ENCODE measurements around the gene ODAD2. TPM values are rescaled to one million over a fixed set of nuclear protein-coding genes. Genes with fewer than 3 reads are reported as not detected.

Gene ODAD2
- total RNA-seq, 4 donors from 2014 or later, result 0.19 to 0.29 TPM; not detected in 2

GRCh38 chr10:27878281-27878680 lies 120.6 kb downstream of the ODAD2 start:
- Histone ChIP-seq H3K27ac (no peak overlapping the region), H3K27me3 (no peaks in the 10 kb centered on the region), H3K4me1 (no peaks in the 10 kb centered on the region), H3K36me3 (no peaks in the 10 kb centered on the region), H3K9me3 (no peaks in the 10 kb centered on the region), H3K4me3 (no peak overlapping the region)
- TF ChIP-seq, protein P1, sequence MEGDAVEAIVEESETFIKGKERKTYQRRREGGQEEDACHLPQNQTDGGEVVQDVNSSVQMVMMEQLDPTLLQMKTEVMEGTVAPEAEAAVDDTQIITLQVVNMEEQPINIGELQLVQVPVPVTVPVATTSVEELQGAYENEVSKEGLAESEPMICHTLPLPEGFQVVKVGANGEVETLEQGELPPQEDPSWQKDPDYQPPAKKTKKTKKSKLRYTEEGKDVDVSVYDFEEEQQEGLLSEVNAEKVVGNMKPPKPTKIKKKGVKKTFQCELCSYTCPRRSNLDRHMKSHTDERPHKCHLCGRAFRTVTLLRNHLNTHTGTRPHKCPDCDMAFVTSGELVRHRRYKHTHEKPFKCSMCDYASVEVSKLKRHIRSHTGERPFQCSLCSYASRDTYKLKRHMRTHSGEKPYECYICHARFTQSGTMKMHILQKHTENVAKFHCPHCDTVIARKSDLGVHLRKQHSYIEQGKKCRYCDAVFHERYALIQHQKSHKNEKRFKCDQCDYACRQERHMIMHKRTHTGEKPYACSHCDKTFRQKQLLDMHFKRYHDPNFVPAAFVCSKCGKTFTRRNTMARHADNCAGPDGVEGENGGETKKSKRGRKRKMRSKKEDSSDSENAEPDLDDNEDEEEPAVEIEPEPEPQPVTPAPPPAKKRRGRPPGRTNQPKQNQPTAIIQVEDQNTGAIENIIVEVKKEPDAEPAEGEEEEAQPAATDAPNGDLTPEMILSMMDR (IDR thresholded peaks at IDR 0.05), result no peak
- TF ChIP-seq POLR2A (IDR thresholded peaks at IDR 0.05), result no peak
- intact Hi-C loops (cut with DNase I), result no loop called here
- DNase-seq, result no peak
- WGBS, 2 donors, result 79 to 85% methylated on average over 4 of the region's 4 CpGs

GRCh38 chr10:27865221-27865635 lies 133.7 kb downstream of the ODAD2 start:
- Histone ChIP-seq H3K36me3 (no peaks in the 10 kb centered on the region), H3K27ac (no peak overlapping the region), H3K9me3 (no peaks in the 10 kb centered on the region), H3K4me1 (no peaks in the 10 kb centered on the region), H3K27me3 (peaks cover 0 to 5% (median 0%) of the 10 kb centered on the region in 4 donors), H3K4me3 (no peak overlapping the region)
- TF ChIP-seq POLR2A (IDR thresholded peaks at IDR 0.05), result no peak
- TF ChIP-seq, protein P1 (IDR thresholded peaks at IDR 0.05), result peak in 1 of 6 experiments; percentile 7
- DNase-seq, result no peak
- intact Hi-C loops (cut with DNase I), result no loop called here

DNA sequence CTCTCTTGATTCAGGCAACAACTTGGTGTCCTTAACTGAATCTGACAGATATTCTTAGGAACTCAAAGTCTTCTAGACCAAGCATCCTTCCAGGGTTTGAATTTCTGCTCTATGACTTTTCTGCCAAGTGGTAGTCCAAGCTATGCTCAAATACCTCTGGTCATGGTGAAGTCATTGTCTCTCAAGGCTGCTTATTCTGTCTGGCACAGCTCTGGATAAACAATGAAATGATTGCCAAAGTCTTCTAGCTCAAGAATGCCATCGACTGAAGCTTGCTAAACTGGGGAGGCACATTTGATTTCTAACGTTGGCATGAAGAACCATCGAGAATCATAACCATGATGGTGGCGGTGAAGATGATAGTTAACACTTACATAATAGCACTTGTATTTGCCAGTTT lies 137.1 kb downstream of the ODAD2 start:
- Histone ChIP-seq H3K27ac (no peak overlapping the region), H3K4me3 (no peak overlapping the region), H3K9me3 (no peaks in the 10 kb centered on the region), H3K27me3 (peaks cover 0 to 10% (median 0%) of the 10 kb centered on the region in 4 donors), H3K36me3 (no peaks in the 10 kb centered on the region), H3K4me1 (peaks cover 0 to 7% (median 0%) of the 10 kb centered on the region in 3 donors)
- TF ChIP-seq POLR2A (IDR thresholded peaks at IDR 0.05), result no peak
- TF ChIP-seq, protein P1 (IDR thresholded peaks at IDR 0.05), result no peak
- DNase-seq, result no peak
- intact Hi-C loops (cut with DNase I), result no loop called here
- WGBS, 2 donors, result 66 to 87% methylated on average over 4 of the region's 4 CpGs

DNA sequence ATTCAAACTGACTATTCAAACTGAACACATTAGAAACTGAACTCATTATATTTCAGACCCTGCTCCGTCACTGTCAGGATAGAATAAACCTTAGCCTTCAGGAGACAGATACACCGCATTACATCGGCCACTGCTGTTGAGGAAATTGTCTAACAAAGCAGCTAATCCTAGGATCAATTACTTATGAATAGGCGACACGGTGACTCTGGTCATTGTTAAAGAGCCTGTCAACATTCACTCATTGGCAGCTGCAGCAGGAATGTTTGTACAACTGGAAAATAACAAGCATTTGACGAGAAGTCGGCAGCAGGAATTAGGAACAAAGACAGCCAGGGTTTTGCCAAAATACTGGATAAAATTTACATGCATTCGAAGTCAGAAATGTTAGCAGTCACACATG lies 141.3 kb downstream of the ODAD2 start:
- H3K27me3 ChIP-seq, result peaks cover 0 to 33% (median 0%) of the 10 kb centered on the region in 4 donors
- no peak for TF ChIP-seq POLR2A (IDR thresholded peaks at IDR 0.05)
- TF ChIP-seq, protein P1 (IDR thresholded peaks at IDR 0.05), result no peak
- 18 to 35% methylated on average over 8 of the region's 8 CpGs for WGBS, 2 donors
- peaks cover 0 to 7% (median 0%) of the 10 kb centered on the region in 3 donors for H3K4me1 ChIP-seq
- H3K9me3 ChIP-seq, result no peaks in the 10 kb centered on the region
- no peak for DNase-seq
- intact Hi-C loops (cut with DNase I), result no loop called here
- H3K4me3 ChIP-seq, result no peak overlapping the region
- H3K36me3 ChIP-seq, result no peaks in the 10 kb centered on the region
- H3K27ac ChIP-seq, result no peak overlapping the region

DNA sequence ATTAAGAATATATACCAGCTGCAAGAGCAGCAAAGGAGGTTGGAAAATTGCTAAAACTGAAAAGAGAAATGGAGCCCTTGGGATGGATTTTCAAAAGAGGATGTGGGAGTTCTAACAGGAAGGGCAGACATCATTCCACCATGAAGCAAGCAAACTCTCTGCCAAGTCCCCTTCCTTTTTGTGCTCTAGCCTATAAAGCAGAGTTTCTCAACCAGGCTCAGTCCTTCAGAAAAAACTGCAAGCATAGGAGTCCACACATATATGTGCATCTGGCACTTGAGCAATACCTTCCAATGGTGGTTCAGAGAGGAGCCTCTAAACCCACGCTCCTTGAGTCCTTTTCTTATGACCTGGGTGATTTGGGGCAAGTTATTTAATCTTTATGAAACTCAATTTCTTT lies 154.7 kb downstream of the ODAD2 start:
- H3K27me3 ChIP-seq, result no peaks in the 10 kb centered on the region
- TF ChIP-seq POLR2A (IDR thresholded peaks at IDR 0.05), result no peak
- TF ChIP-seq, protein P1 (IDR thresholded peaks at IDR 0.05), result no peak
- H3K4me1 ChIP-seq, result no peaks in the 10 kb centered on the region
- no peak overlapping the region for H3K27ac ChIP-seq
- intact Hi-C loops (cut with DNase I), result no loop called here
- no peak for DNase-seq
- WGBS, 2 donors, result 53 to 58% methylated on average over 1 of the region's 1 CpG
- H3K9me3 ChIP-seq, result peaks cover 0 to 5% (median 0%) of the 10 kb centered on the region in 3 donors
- no peaks in the 10 kb centered on the region for H3K36me3 ChIP-seq
- H3K4me3 ChIP-seq, result no peak overlapping the region

Data from esophagus squamous epithelium (tissue), 5 donors.